IPS-11a (cell line): ENCODE measurements around the gene RAI14.

Experiments used
- H3K4me3 ChIP-seq: one replicate; pipeline ENCODE4 v1.5.1; 2013; ENCODE audit warnings: low read depth, low read length, control low read depth

RAI14 gene

GRCh38 chr5:34844106-34844505, 188.0 kb downstream of the RAI14 start:
- H3K4me3 ChIP-seq = no peak overlapping the region

DNA sequence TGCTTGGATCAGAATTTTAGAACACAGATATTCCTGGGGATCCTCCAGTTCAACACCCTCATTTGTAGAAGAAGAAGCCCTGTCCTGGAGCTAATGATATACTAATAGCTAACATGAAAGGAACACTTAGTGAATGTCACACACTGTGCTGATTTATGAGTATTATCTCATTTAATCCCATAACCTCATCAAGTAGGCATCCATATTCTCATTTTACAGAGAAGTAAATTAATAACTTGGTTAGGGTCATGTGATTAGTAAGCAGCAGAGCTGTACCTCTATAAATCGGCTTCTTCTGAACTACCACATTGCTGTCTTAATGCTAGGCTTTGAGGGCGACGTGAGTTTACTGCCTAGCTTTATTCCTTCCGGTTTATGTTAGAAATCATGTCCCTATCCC, 188.9 kb downstream of the RAI14 start:
- no peak overlapping the region for H3K4me3 ChIP-seq

- H3K4me3 ChIP-seq = no peak overlapping the region
Observed at GRCh38 chr5:34847056-34847455, 190.9 kb downstream of the RAI14 start.

DNA sequence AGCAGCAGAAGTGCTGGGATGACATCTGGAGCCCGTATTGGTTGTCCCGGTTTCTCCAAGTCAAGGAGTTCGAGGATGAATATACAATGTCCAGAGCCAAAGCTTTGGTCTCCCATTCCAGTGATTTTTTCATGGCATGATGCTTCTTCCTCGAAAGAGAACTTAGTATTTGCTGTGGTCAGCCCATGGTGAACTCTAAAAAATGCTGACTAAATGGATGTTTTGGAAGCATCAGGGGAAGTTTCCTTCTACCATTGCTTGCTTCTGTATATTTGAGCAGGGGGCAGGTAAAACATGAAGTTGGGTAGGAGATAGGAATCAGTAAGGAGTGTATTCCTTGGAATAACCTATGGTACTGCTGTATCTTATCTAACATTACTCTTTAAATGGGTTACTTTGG, 191.4 kb downstream of the RAI14 start:
- no peak overlapping the region for H3K4me3 ChIP-seq

DNA sequence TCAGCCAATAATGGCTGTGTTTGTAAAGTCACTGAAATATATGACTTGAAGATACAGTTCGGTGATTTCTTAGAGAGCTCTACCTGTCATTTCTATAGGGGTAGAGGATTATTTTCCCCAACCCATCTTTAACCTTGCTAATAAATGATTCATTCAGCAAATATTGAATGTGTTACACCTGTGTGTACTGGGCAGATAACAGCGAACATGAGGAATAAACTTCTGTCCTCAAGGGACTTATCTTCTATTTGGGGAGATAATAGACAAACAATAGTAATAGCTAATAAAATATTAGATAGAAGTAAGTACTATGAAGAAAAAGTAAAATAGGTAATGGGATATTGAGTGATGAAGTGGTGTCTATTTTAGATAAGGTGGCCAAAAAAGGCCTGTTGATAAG, 192.1 kb downstream of the RAI14 start:
- no peak overlapping the region for H3K4me3 ChIP-seq

- no peak overlapping the region for H3K4me3 ChIP-seq
Observed at GRCh38 chr5:34849253-34849652, 193.1 kb downstream of the RAI14 start.

DNA sequence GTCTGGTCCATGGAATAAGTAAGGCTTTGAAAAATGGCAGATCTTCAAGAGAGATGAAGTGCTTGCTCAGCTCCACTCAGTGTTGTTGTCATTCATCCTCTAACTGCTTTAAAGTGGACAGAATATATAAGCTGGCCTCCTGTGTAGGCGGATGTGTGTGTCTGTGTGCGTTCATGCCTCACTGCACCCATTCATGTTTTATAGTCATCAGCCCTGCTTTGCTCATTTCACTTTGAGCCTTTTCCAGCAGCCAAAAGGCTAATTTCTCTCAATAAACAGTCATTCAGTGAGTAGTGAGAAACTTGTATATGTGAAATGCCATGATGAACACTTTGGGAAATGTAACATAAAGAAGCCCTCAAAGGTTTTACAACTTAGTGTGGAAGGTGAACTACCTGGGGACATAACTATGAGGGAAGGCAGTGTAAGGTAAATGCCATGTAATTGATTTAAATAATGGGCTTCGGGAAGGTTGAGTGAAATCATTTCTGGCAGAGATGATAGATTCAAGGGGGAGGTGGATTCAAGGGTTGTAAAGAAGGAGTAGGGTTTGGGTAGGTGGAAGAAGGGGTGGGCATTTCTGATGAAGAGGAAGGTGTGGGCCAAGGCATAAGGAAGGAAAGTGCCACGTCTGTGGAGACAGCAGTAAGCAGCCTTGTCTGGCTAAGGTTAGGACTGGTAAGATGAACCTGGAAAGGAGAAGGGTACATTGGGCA, 198.5 kb downstream of the RAI14 start:
- H3K4me3 ChIP-seq = no peak overlapping the region

GRCh38 chr5:34857161-34857560, 201.0 kb downstream of the RAI14 start:
- H3K4me3 ChIP-seq = no peak overlapping the region

DNA sequence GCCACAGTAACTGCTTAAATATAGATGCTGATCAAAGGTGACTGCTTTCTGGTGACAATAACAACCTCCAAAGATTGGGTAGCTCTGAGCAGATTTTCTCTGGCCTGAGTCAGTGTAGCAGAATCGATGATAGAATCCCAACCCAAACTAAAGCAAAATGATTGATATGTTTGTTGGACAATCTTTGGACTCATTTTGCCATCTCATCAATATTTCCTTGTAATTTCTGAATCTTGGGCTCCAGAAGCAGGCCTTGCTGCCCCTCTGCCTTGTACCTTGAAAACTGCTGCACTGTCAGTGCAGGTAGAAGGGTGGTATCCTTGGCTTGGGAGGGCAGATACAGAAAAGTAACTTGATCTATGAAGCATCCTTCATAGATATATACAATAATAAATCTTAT, 201.8 kb downstream of the RAI14 start:
- no peak overlapping the region for H3K4me3 ChIP-seq

GRCh38 chr5:34858790-34859189, 202.7 kb downstream of the RAI14 start:
- H3K4me3 ChIP-seq = no peak overlapping the region

- H3K4me3 ChIP-seq = no peak overlapping the region
Observed at GRCh38 chr5:34859253-34859652, 203.1 kb downstream of the RAI14 start.

DNA sequence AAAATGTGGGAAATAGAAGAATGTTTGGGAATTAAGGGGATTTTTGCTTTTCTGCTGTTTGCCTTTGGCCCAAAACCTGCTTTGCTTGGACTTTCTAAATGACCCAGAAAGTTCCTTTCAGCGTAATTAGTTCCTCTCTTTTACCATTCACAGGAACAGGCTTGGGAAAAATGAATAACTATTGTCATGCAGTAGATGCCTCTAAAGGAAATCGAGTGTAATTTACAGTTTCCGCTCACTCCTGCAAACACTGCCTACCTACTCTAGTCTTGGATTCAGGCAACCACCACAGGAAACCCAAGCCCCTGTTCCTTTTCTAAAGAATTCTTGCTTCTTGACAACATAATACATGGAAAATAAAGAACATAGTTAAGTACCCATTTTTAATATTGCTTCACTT, 207.8 kb downstream of the RAI14 start:
- H3K4me3 ChIP-seq = no peak overlapping the region

- no peak overlapping the region for H3K4me3 ChIP-seq
Observed at GRCh38 chr5:34865091-34865490, 209.0 kb downstream of the RAI14 start.

DNA sequence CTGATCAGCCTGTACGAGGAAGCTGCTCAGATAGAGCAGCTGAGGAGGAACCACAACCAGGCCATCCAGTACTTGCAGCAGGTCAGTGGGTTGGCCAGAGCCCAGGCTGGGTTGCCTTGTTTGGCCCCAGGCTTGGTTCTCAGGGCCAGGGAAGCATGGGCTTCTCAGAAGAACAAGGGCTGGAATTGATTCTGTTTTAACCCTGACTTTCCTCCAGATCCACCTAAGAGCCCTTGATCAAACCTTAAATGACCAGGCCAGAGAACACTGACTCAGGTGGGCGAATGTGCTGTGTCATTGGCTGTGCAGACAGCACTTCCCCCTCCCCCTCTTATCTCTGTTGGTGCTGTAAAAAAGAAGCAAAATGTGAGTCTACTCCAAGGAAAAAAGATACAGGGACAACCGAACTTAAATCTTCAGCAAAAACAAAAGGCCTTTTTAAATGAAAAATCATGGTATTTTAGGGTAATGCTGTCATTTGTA, 210.9 kb downstream of the RAI14 start:
- no peak overlapping the region for H3K4me3 ChIP-seq

DNA sequence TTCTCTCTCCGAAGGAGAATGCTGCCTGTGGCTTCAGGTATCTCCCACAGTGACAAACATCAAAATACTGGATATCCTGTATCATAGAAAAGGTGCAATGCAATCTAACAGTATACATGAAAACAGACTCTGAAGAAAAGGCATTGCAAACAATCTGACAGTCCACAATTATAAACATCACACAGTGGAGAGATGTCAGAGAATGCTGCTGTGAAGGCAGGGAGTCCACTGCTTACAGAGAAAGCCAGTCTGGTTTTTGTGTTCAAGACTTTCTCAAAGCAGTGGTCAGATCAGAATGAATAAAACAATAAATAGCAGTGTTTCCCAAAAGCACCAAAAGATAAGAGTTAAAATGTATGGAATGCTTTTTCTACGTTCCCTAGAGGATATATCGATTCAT, 211.5 kb downstream of the RAI14 start:
- H3K4me3 ChIP-seq = no peak overlapping the region

GRCh38 chr5:34868791-34869190, 212.7 kb downstream of the RAI14 start:
- H3K4me3 ChIP-seq = no peak overlapping the region

DNA sequence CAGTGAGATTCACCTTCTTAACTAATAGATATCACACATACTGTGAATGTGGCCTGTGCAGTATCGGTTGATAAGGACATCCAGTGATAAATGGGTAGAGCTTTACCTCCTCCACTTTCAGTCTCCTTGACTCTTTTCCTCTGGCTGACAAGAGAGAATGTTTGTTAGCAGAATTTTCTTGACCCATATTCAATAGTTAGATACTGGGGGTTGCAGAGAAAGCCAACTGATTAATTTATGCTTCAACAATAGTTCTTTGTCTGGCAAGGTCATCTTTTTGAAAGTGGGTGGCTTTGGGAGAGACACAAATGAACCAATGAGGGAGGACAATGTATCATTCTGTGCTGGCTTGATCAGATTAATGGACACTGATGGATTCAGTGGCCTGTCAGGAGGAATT, 213.1 kb downstream of the RAI14 start:
- no peak overlapping the region for H3K4me3 ChIP-seq

GRCh38 chr5:34870382-34870781, 214.3 kb downstream of the RAI14 start:
- H3K4me3 ChIP-seq = no peak overlapping the region

- no peak overlapping the region for H3K4me3 ChIP-seq
Observed at GRCh38 chr5:34876275-34876674, 220.1 kb downstream of the RAI14 start.

DNA sequence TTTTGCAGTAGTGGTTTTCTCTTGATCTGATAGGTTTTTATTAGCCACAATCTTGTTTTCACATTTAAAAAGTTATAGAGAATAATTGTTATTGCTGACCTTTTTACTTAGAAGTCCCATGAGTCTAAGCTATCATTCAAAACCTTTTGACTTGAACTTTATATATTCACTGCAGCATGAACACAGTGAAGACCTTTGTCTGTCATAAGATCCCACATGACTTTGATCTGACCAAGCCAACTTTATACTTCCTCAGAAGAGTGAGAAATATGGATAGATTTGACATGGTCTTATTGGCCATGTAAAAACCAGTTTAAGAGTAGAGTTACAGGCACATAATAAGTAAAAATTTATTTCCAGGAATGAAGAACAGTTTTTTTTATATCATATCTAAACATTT, 225.1 kb downstream of the RAI14 start:
- no peak overlapping the region for H3K4me3 ChIP-seq
